Subcutaneous abdominal adipose tissue (tissue), 5 donors: ENCODE results near the gene STYX.

Source experiments
- H3K27ac ChIP-seq: one replicate; pipeline ENCODE4 v1.7.0; 2013; ENCODE audit warnings: low read depth, mild to moderate bottlenecking, inconsistent platforms, low read length, moderate library complexity
- H3K27me3 ChIP-seq, 5 donors: one replicate each; pipeline ENCODE4 v1.7.0; 2013; ENCODE audit warnings: low read length in 5 of 5, inconsistent platforms in 1 of 5; ENCODE audit not compliant: control insufficient read depth in 5 of 5, insufficient read depth in 4 of 5
- H3K36me3 ChIP-seq, 5 donors: one replicate each; pipeline ENCODE4 v1.7.0; 2013; ENCODE audit warnings: low read length in 5 of 5; ENCODE audit not compliant: control insufficient read depth in 5 of 5, insufficient read depth in 5 of 5
- H3K4me1 ChIP-seq, 5 donors: one replicate each; pipeline ENCODE4 v1.7.0; 2013; ENCODE audit warnings: low read length in 5 of 5, mild to moderate bottlenecking in 3 of 5, moderate library complexity in 1 of 5; ENCODE audit not compliant: control insufficient read depth in 5 of 5, insufficient read depth in 5 of 5
- H3K4me3 ChIP-seq, 5 donors: one replicate each; pipeline ENCODE4 v1.7.0; 2013; ENCODE audit warnings: low read length in 5 of 5, low read depth in 1 of 5
- H3K9ac ChIP-seq, 5 donors: one replicate each; pipeline ENCODE4 v1.7.0; 2013; ENCODE audit warnings: low read length in 5 of 5, mild to moderate bottlenecking in 4 of 5, moderate library complexity in 3 of 5
- H3K9me3 ChIP-seq, 5 donors: one replicate each; pipeline ENCODE4 v1.7.0; 2013; ENCODE audit warnings: low read length in 5 of 5; ENCODE audit not compliant: control insufficient read depth in 5 of 5
- donor health status: healthy.
- donor health status: healthy.
- donor health status: healthy.
- donor health status: healthy.
- donor health status: healthy.

Gene STYX

DNA sequence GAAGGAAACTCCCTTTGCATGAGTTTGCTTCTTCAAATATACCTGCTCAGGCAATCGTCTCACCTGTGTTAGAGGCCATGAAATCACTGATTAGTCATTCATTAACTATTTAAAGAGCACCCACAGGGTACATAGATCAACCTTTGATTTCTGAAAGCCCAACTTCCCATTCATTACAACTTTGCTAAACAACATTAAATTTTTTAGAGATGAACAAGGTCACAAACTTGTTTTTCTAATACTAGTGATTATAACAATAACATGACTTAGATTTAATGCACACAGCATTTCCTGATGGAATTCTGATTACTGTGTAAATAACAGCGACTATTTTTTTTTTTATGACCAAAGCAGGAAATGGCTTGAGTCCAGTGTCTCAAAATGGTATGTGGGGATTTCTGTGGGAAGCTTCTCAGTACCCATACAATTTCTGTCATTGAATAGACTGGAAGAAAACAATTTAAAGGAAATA, 29.2 kb upstream of the STYX start:
- peak overlapping the region; percentile 13 for H3K27ac ChIP-seq
- H3K27me3 ChIP-seq = no peaks in the 10 kb centered on the region
- no peaks in the 10 kb centered on the region for H3K9me3 ChIP-seq
- H3K4me1 ChIP-seq = peaks cover 0 to 18% (median 4%) of the 10 kb centered on the region in 5 donors
- no peak overlapping the region for H3K9ac ChIP-seq
- no peaks in the 10 kb centered on the region for H3K36me3 ChIP-seq
- H3K4me3 ChIP-seq = no peak overlapping the region

DNA sequence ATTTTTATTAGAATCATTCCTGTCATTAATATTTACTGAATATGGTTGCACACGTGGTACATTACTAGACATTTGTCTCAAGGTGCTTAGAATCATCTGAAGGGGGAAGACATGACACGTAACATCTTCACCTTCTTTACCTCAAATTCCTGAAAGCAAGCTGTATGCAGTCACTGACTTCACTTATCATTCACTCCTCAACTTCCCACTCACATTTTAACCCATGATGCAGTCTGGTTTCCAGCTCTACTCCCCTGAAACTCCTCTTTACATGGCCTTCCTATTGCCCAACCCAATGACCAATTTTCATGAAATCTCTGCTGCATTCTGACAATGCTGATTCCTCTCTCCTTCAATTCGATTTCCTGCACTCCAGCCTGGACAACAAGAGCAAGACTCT, 28.7 kb upstream of the STYX start:
- Histone ChIP-seq H3K9me3 (no peaks in the 10 kb centered on the region), H3K4me1 (peaks cover 0 to 15% (median 2%) of the 10 kb centered on the region in 5 donors), H3K27me3 (no peaks in the 10 kb centered on the region), H3K36me3 (no peaks in the 10 kb centered on the region), H3K9ac (no peak overlapping the region), H3K27ac (peak overlapping the region; percentile 2), H3K4me3 (no peak overlapping the region)

DNA sequence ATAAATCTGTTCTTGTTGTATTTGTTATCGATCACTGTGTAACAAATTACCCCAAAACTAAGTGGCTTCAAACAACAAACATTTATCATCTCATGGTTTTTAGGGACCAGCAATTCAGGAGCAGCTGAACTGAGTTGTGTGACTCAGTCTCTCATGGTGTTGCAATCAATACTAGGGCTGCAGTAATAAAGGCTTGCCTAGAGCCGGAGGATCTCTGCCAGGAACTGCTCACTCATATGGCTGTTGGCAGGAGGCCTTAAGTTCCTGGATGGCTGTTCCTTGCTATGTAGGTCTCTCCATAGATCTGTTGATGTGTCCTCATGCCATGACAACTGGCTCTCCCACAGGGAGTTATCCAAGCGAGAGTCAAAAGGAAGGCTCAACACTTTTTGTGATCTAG, 26.7 kb upstream of the STYX start:
- Histone ChIP-seq H3K9me3 (no peaks in the 10 kb centered on the region), H3K27ac (no peak overlapping the region), H3K9ac (no peak overlapping the region), H3K4me1 (peaks cover 4 to 25% (median 13%) of the 10 kb centered on the region in 5 donors), H3K36me3 (no peaks in the 10 kb centered on the region), H3K4me3 (no peak overlapping the region), H3K27me3 (no peaks in the 10 kb centered on the region)

DNA sequence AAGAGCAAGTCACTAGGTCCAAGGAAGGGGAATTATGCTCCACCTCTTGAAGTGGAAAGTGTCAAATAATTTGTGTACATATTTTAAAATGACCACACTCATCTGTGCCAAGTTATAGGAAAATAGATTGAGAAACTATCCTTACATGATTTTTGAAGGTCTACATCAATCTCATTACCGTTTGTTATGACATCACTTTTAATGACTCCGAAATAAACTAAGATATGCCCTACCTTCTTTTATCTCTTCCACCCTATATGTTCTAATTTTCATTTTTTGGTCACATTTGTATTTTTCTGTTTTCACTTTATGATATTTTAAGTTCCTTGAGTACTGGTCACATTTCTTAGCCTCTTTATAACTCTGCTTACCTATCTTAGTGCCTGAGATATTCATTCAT, 26.3 kb upstream of the STYX start:
- no peaks in the 10 kb centered on the region for H3K9me3 ChIP-seq
- no peak overlapping the region for H3K4me3 ChIP-seq
- H3K36me3 ChIP-seq = peaks cover 0 to 2% (median under 1%) of the 10 kb centered on the region in 5 donors
- peaks cover 4 to 29% (median 18%) of the 10 kb centered on the region in 5 donors for H3K4me1 ChIP-seq
- no peaks in the 10 kb centered on the region for H3K27me3 ChIP-seq
- H3K27ac ChIP-seq = no peak overlapping the region
- no peak overlapping the region for H3K9ac ChIP-seq

DNA sequence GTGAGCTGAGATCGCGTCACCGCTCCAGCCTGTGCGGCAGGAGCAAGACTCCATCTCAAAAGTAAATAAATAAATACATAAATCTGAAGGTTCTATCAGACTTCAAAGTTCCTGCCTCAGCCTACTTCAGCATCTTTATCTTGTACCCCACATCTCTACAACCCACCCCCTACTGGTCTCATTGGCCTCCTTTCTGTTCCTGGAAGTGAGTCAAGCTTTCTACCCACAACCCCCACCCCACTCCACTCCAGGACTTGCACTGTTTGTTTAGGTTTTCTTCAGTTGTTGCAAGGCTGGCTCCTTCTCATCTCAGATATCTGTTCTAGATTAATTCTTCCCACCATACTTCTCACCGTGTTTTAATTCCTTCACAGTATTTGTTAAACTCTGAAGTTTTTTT, 23.7 kb upstream of the STYX start:
- Histone ChIP-seq H3K4me1 (peaks cover 4 to 23% (median 19%) of the 10 kb centered on the region in 5 donors), H3K4me3 (peak overlapping the region; percentile 74 to 99 (median 96)), H3K27ac (peak overlapping the region; percentile 89), H3K9me3 (no peaks in the 10 kb centered on the region), H3K36me3 (peaks cover 8 to 18% (median 16%) of the 10 kb centered on the region in 5 donors), H3K9ac (peak overlapping the region in 4 of 5 donors; percentile 82 to 96 (median 90)), H3K27me3 (no peaks in the 10 kb centered on the region)

DNA sequence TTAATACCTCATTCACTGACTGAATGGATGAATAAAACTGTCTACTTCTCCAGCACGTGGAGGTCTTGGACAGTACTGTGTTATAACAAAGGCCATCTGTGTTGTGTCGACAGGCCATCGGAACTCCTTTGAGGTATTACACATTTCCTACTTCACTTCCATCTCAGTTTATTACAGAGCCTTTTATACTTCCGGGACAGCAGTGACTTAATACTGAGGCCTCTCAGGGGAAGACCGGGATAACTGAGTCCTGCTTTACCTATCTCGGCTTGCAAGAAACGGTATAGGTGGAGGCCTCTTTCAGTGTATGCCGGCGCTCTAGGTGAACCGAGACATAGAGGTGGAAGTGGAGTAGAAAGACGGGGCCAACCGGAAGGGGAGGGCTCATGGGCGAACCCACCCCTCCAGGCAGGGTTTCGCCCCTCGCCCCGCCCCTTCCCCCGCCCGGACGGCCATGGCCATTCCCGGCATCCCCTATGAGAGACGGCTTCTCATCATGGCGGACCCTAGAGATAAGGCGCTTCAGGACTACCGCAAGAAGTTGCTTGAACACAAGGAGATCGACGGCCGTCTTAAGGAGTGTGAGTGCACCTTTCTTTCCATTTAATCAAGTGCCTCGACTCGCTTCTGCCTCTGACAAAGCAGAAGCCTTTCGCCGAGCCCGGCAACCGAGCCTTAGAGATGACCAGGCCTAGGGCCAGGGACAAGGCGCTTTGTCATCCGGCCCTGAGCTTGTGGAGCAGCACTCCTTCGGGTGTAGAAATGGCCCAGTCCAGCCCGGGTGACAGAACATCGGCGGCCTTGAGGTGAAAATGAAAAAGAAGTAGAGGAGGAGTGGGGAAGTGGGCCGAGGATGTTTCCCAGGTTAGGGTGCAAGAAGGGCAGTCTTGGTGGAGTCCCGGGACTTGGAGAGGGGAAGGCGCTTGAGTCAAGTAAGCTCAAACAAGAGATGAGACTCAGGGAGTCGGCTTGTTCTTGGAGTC, 23.0 kb upstream of the STYX start, which contains the start of gene PSMC6:
TSS of gene PSMC6 (plus strand) at position 477 of the 983 bp plus-strand sequence. CDS start at position 497, 20 bp downstream.
- Histone ChIP-seq H3K27me3 (no peaks in the 10 kb centered on the region), H3K27ac (peak within 1 kb of the TSS; percentile 89), H3K9ac (peak within 1 kb of the TSS; percentile 82 to 96 (median 90)), H3K36me3 (peaks cover 16 to 25% (median 23%) of the 10 kb centered on the region in 5 donors), H3K4me3 (peak within 1 kb of the TSS; percentile 74 to 99 (median 96)), H3K9me3 (no peaks in the 10 kb centered on the region), H3K4me1 (peaks cover 4 to 23% (median 18%) of the 10 kb centered on the region in 5 donors)

DNA sequence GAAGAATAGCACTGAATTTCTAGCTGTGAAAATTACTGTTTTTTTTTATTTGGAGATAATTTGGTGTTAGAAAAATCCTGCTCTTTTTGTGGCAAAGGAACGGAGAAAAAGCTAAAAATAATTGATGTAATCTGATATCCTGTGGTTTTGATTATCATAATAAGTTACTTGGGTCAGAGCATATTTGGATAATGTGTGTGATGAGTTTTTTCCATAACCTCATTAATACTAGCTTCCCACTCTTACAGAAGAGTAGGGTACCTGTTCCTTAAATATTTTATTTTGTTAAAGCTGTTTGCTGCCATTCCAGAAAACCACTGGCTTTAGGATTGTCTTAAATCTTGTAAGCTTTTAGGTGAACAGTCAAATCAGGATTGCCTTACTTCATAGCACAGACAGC, 18.3 kb upstream of the STYX start:
- H3K27ac ChIP-seq = no peak overlapping the region
- H3K9ac ChIP-seq = no peak overlapping the region
- H3K4me1 ChIP-seq = peaks cover 4 to 18% (median 14%) of the 10 kb centered on the region in 5 donors
- no peaks in the 10 kb centered on the region for H3K27me3 ChIP-seq
- H3K9me3 ChIP-seq = no peaks in the 10 kb centered on the region
- H3K36me3 ChIP-seq = peaks cover 40 to 66% (median 48%) of the 10 kb centered on the region in 5 donors
- H3K4me3 ChIP-seq = no peak overlapping the region

DNA sequence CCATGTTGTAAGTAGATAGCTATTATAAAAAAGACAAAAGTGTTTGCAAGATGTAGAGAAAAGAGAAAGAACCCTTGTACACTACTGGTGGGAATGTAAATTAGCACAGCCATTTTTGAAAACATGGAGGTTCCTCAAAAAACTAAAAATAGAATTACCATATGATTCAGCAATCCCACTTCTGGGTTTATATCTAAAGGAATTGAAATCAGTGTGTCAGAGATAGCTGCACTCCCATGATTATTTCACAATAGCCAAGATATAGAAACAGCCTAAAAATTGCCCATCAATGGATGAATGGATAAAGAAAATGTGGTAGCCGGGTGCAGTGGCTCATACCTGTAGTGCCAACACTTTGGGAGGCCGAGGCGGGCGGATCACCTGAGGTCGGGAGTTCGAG, 13.8 kb upstream of the STYX start:
- Histone ChIP-seq H3K27ac (no peak overlapping the region), H3K4me1 (no peaks in the 10 kb centered on the region), H3K27me3 (no peaks in the 10 kb centered on the region), H3K9me3 (no peaks in the 10 kb centered on the region), H3K4me3 (no peak overlapping the region), H3K36me3 (peaks cover 49 to 86% (median 63%) of the 10 kb centered on the region in 5 donors), H3K9ac (no peak overlapping the region)

DNA sequence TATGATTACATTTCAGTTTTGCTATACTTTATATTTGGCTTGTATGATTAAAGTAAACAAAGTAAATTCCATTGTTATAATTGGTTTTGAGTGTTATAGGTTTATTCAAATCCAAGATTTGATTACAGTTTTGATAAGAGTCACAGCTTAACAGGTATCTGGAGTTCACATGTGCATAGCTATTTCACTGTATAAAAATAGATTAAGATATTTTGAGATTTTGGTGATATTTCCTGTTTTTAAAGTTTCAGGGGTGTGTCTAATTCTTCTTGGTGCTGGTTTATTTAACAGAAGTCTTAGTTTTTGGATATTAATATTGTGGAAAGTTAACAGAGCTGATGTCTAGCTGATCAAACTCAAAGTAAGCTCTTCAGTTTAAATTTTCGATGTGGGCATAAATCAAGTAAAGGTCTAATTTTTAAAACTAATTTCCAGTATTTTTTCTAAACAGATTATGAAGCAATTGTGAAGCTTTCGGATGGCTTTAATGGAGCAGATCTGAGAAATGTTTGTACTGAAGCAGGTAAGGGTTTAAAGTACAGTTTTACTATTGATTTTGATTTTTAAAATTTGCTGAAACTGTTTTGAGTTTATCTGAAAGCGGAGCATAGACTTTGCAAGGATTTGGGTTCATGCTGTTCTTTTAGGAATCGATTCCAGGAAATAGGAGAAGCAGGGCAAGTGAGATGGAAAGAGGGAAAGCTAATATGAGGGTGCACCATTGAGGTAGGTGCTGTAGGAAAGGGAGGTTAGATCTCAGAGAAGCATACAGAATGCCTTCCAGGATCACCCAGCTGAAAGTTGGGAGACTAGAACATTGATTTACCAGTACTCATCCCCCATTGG, 6.2 kb upstream of the STYX start:
- no peak overlapping the region for H3K27ac ChIP-seq
- H3K36me3 ChIP-seq = peaks cover 47 to 86% (median 67%) of the 10 kb centered on the region in 5 donors
- H3K9me3 ChIP-seq = no peaks in the 10 kb centered on the region
- no peaks in the 10 kb centered on the region for H3K4me1 ChIP-seq
- H3K9ac ChIP-seq = no peak overlapping the region
- no peak overlapping the region for H3K4me3 ChIP-seq
- no peaks in the 10 kb centered on the region for H3K27me3 ChIP-seq
